A549 (cell line): ENCODE results near the gene TACC3.

ENCODE experiments used
- CHD4 ChIP-seq: fragments of 200-600 bp; sonication (generic); IDR thresholded peaks from 2 replicates; pipeline ENCODE4 v1.6.1; 2016; ENCODE audit warnings: antibody characterized with exemption, mild to moderate bottlenecking, borderline replicate concordance
- HDAC2 ChIP-seq: fragments of 200-600 bp; sonication (generic); IDR thresholded peaks from 2 replicates; pipeline ENCODE4 v1.6.1; 2016
- TF ChIP-seq, protein P1 (sequence below): fragments of >200 bp; sonication (Bioruptor Twin); formaldehyde crosslinking; IDR thresholded peaks from 3 replicates; pipeline ENCODE4 v1.5.1; 2016
- TF ChIP-seq, protein P2 (sequence below): fragments of >200 bp; sonication (Bioruptor Twin); formaldehyde crosslinking; IDR thresholded peaks from 2 replicates; pipeline ENCODE4 v1.6.1; 2016

DNA sequence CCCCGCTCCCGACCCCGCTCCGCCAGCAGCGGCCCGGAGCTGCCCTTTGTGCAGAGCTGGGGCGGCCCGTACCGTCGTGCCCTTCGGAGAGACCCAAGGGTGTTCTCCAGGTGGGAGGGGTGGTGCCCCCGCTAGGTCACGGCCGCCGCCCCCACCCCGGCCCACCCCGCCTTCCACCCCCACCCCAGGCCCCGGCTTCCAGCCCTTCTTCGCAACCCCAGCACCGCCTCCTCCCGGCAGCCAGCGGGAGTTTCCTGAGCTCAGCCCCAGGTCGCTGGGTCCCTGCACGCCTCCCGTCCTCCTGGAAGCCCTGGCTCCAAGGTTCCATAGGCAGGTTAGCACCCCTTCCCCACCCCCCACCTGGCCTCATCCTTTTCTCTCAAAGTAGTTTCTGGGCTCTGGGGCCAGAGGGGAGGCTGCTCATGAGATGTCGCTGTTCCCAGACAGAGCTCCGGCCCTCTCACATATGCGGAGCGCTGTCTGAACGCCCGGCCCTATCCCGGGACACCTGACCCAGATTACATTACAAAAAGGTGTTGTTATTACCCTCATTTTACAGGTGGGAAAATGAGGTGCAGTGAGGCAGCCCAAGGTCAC, 46.5 kb downstream of the TACC3 start:
- TF ChIP-seq CHD4 (no peak), HDAC2 (no peak)
- TF ChIP-seq, protein P1, sequence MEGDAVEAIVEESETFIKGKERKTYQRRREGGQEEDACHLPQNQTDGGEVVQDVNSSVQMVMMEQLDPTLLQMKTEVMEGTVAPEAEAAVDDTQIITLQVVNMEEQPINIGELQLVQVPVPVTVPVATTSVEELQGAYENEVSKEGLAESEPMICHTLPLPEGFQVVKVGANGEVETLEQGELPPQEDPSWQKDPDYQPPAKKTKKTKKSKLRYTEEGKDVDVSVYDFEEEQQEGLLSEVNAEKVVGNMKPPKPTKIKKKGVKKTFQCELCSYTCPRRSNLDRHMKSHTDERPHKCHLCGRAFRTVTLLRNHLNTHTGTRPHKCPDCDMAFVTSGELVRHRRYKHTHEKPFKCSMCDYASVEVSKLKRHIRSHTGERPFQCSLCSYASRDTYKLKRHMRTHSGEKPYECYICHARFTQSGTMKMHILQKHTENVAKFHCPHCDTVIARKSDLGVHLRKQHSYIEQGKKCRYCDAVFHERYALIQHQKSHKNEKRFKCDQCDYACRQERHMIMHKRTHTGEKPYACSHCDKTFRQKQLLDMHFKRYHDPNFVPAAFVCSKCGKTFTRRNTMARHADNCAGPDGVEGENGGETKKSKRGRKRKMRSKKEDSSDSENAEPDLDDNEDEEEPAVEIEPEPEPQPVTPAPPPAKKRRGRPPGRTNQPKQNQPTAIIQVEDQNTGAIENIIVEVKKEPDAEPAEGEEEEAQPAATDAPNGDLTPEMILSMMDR: peak; percentile 21; the same call in 1 of the 3 replicates
- TF ChIP-seq, protein P2, sequence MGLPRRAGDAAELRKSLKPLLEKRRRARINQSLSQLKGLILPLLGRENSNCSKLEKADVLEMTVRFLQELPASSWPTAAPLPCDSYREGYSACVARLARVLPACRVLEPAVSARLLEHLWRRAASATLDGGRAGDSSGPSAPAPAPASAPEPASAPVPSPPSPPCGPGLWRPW: no peak
